GM23338 (cell line): Measurements from ENCODE around the gene ASCL5. TPM values are rescaled to one million over a fixed set of nuclear protein-coding genes. Genes with fewer than 3 reads are reported as not detected.

Experiments
- ATAC-seq: fragments of 200-7000 bp; cut with Tn5 transposase; 3 replicates; pipeline ENCODE4 v1.9.1; 2020
- DNase-seq: peaks from one replicate; pipeline ENCODE4 v3.0.0-alpha.2; 2015; ENCODE audit warnings: low spot score
- H2AFZ ChIP-seq: fragments of 200-600 bp; sonication (generic); 2 replicates; pipeline ENCODE4 v1.8.0; 2016; ENCODE audit warnings: antibody characterized with exemption, mild to moderate bottlenecking, moderate library complexity
- H3F3A ChIP-seq: fragments of 200-600 bp; sonication (generic); replicated peaks from 2 replicates; pipeline ENCODE4 v1.8.0; 2017; ENCODE audit warnings: antibody characterized with exemption, mixed run types, low read depth
- H3K27ac ChIP-seq: fragments of 200-600 bp; sonication (generic); 2 replicates; pipeline ENCODE4 v1.6.1; 2016; ENCODE audit warnings: low read depth
- H3K27me3 ChIP-seq: fragments of 200-600 bp; sonication (generic); 2 replicates; pipeline ENCODE4 v1.8.0; 2016; ENCODE audit warnings: mild to moderate bottlenecking, mixed run types, moderate library complexity; ENCODE audit not compliant: insufficient read depth
- H3K36me3 ChIP-seq: fragments of 200-600 bp; sonication (generic); 2 replicates; pipeline ENCODE4 v1.8.0; 2016; ENCODE audit warnings: mild to moderate bottlenecking; ENCODE audit not compliant: insufficient read depth
- H3K4me1 ChIP-seq: fragments of 200-600 bp; sonication (generic); 2 replicates; pipeline ENCODE4 v1.8.0; 2016; ENCODE audit warnings: mild to moderate bottlenecking, moderate library complexity; ENCODE audit not compliant: insufficient read depth
- H3K4me2 ChIP-seq: fragments of 200-600 bp; sonication (generic); 2 replicates; pipeline ENCODE4 v1.7.1; 2017; ENCODE audit warnings: mixed run types
- H3K4me3 ChIP-seq: fragments of 200-600 bp; sonication (generic); 2 replicates; pipeline ENCODE4 v1.6.1; 2016; ENCODE audit warnings: mixed run types
- H3K79me2 ChIP-seq: fragments of 200-600 bp; sonication (generic); replicated peaks from 2 replicates; pipeline ENCODE4 v1.8.0; 2017; ENCODE audit warnings: mild to moderate bottlenecking; ENCODE audit not compliant: insufficient read depth
- H3K9me2 ChIP-seq: fragments of 200-600 bp; sonication (generic); 2 replicates; pipeline ENCODE4 v1.8.0; 2017; ENCODE audit not compliant: insufficient read depth
- H4K20me1 ChIP-seq: fragments of 200-600 bp; sonication (generic); replicated peaks from 2 replicates; pipeline ENCODE4 v1.8.0; 2017; ENCODE audit warnings: mild to moderate bottlenecking; ENCODE audit not compliant: insufficient read depth
- H3K27ac Mint-ChIP-seq: 2 replicates; pipeline ENCODE4 v1.8.0; 2020; ENCODE audit warnings: inconsistent platforms, mild to moderate bottlenecking, moderate library complexity, mixed read lengths
- H3K27me3 Mint-ChIP-seq: 3 replicates; pipeline ENCODE4 v1.8.0; 2022; ENCODE audit warnings: low read depth, mild to moderate bottlenecking, moderate library complexity, mixed read lengths, inconsistent platforms; ENCODE audit not compliant: insufficient read depth, poor library complexity
- H3K36me3 Mint-ChIP-seq: 3 replicates; pipeline ENCODE4 v1.8.0; 2021; ENCODE audit warnings: low read depth, mild to moderate bottlenecking, inconsistent platforms, moderate library complexity, mixed read lengths
- H3K4me1 Mint-ChIP-seq: 3 replicates; pipeline ENCODE4 v1.8.0; 2020; ENCODE audit warnings: mild to moderate bottlenecking, inconsistent platforms, mixed read lengths
- H3K4me3 Mint-ChIP-seq: 3 replicates; pipeline ENCODE4 v1.8.0; 2021; ENCODE audit warnings: moderate library complexity, mild to moderate bottlenecking, inconsistent platforms, mixed read lengths
- H3K9me3 Mint-ChIP-seq: 3 replicates; pipeline ENCODE4 v1.8.0; 2020; ENCODE audit warnings: moderate library complexity, mild to moderate bottlenecking, inconsistent platforms, mixed read lengths
- EZH2phosphoT487 ChIP-seq: fragments of 200-600 bp; sonication (generic); IDR thresholded peaks from one replicate; pipeline ENCODE4 v1.8.1; 2018; ENCODE audit warnings: antibody characterized with exemption; ENCODE audit not compliant: unreplicated experiment
- JUNB ChIP-seq: IDR thresholded peaks from one replicate; pipeline ENCODE4 v1.6.1; 2016; ENCODE audit warnings: antibody characterized with exemption; ENCODE audit not compliant: unreplicated experiment
- POLR2AphosphoS5 ChIP-seq: IDR thresholded peaks from 2 replicates; pipeline ENCODE4 v1.6.1; 2016; ENCODE audit warnings: antibody characterized with exemption, low read depth
- polyA plus RNA-seq: library from polyadenylated mRNA; unstranded; fragments of >200 nt; fragmentation: Nextera tagmentation; extraction: Ambion mirVana; gene quantifications from 2 replicates; pipeline ENCODE4 v1.2.1, GENCODE V29; 2016
- total RNA-seq: library from RNA; depleted of rRNA; stranded (reverse); fragments of >200 nt; shearing (Covaris generic); gene quantifications from 2 replicates; pipeline ENCODE4 v1.2.3, GENCODE V29; 2014
- TF ChIP-seq, protein P1 (sequence below): fragments of 250-450 bp; sonication (Bioruptor Pico); IDR thresholded peaks from 2 replicates; pipeline ENCODE4 v1.5.0; 2020; ENCODE audit warnings: mild to moderate bottlenecking, moderate library complexity
- TF ChIP-seq, protein P2 (sequence below): IDR thresholded peaks from 2 replicates; pipeline ENCODE4 v1.6.1; 2016; ENCODE audit warnings: antibody characterized with exemption

ASCL5 gene
- total and polyA plus RNA-seq, 2 experiments from 2014 or later, result not detected

DNA sequence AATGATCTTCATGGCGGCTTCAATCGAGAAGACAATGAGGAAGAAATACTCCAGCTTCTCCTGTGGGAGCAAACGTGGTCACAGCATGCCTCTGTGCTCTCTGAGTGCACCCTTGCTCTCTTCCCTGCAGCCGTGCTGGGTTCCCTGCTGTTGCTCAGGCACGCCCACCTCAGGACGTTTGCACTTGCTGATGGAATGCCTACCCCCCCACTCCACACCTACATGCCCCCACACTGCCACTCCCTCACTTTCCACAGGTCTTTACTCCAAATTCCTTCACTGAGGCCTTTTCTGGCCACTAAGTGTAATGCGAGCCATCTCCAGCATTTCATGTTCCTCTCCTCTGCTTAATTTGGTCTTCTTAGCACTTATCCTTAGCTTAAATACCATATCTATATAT is 33.0 kb downstream of the ASCL5 start (continued):
- TF ChIP-seq, protein P1, sequence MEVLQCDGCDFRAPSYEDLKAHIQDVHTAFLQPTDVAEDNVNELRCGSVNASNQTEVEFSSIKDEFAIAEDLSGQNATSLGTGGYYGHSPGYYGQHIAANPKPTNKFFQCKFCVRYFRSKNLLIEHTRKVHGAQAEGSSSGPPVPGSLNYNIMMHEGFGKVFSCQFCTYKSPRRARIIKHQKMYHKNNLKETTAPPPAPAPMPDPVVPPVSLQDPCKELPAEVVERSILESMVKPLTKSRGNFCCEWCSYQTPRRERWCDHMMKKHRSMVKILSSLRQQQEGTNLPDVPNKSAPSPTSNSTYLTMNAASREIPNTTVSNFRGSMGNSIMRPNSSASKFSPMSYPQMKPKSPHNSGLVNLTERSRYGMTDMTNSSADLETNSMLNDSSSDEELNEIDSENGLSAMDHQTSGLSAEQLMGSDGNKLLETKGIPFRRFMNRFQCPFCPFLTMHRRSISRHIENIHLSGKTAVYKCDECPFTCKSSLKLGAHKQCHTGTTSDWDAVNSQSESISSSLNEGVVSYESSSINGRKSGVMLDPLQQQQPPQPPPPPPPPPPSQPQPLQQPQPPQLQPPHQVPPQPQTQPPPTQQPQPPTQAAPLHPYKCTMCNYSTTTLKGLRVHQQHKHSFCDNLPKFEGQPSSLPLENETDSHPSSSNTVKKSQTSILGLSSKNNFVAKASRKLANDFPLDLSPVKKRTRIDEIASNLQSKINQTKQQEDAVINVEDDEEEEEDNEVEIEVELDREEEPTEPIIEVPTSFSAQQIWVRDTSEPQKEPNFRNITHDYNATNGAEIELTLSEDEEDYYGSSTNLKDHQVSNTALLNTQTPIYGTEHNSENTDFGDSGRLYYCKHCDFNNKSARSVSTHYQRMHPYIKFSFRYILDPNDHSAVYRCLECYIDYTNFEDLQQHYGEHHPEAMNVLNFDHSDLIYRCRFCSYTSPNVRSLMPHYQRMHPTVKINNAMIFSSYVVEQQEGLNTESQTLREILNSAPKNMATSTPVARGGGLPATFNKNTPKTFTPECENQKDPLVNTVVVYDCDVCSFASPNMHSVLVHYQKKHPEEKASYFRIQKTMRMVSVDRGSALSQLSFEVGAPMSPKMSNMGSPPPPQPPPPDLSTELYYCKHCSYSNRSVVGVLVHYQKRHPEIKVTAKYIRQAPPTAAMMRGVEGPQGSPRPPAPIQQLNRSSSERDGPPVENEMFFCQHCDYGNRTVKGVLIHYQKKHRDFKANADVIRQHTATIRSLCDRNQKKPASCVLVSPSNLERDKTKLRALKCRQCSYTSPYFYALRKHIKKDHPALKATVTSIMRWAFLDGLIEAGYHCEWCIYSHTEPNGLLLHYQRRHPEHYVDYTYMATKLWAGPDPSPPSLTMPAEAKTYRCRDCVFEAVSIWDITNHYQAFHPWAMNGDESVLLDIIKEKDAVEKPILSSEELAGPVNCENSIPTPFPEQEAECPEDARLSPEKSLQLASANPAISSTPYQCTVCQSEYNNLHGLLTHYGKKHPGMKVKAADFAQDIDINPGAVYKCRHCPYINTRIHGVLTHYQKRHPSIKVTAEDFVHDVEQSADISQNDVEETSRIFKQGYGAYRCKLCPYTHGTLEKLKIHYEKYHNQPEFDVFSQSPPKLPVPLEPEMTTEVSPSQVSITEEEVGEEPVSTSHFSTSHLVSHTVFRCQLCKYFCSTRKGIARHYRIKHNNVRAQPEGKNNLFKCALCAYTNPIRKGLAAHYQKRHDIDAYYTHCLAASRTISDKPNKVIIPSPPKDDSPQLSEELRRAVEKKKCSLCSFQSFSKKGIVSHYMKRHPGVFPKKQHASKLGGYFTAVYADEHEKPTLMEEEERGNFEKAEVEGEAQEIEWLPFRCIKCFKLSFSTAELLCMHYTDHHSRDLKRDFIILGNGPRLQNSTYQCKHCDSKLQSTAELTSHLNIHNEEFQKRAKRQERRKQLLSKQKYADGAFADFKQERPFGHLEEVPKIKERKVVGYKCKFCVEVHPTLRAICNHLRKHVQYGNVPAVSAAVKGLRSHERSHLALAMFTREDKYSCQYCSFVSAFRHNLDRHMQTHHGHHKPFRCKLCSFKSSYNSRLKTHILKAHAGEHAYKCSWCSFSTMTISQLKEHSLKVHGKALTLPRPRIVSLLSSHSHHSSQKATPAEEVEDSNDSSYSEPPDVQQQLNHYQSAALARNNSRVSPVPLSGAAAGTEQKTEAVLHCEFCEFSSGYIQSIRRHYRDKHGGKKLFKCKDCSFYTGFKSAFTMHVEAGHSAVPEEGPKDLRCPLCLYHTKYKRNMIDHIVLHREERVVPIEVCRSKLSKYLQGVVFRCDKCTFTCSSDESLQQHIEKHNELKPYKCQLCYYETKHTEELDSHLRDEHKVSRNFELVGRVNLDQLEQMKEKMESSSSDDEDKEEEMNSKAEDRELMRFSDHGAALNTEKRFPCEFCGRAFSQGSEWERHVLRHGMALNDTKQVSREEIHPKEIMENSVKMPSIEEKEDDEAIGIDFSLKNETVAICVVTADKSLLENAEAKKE (CRISPR knock-in tag), result no peak

GRCh38 chr1:201093561-201093960 is 33.4 kb downstream of the ASCL5 start:
- Histone ChIP-seq H2AFZ (no peak overlapping the region), H3K27me3 (no peaks in the 10 kb centered on the region), H3K36me3 (no peaks in the 10 kb centered on the region), H3F3A (no peaks in the 10 kb centered on the region), H3K4me2 (no peak overlapping the region), H3K79me2 (no peaks in the 10 kb centered on the region), H4K20me1 (no peaks in the 10 kb centered on the region), H3K4me3 (no peak overlapping the region), H3K27ac (no peak overlapping the region), H3K4me1 (no peaks in the 10 kb centered on the region), H3K9me2 (peaks cover 2% of the 10 kb centered on the region; the same call in 1 of the 2 replicates)
- ATAC-seq (no peak), DNase-seq (no peak)
- no peak overlapping the region for H3K27ac Mint-ChIP-seq
- peaks cover 10% of the 10 kb centered on the region for H3K4me1 Mint-ChIP-seq
- H3K4me3 Mint-ChIP-seq, result no peak overlapping the region
- no peaks in the 10 kb centered on the region for H3K36me3 Mint-ChIP-seq
- peaks cover 2% of the 10 kb centered on the region for H3K27me3 Mint-ChIP-seq
- no peaks in the 10 kb centered on the region for H3K9me3 Mint-ChIP-seq
- no peak for TF ChIP-seq JUNB
- TF ChIP-seq, protein P1 (CRISPR knock-in tag), result no peak
- TF ChIP-seq, protein P2, sequence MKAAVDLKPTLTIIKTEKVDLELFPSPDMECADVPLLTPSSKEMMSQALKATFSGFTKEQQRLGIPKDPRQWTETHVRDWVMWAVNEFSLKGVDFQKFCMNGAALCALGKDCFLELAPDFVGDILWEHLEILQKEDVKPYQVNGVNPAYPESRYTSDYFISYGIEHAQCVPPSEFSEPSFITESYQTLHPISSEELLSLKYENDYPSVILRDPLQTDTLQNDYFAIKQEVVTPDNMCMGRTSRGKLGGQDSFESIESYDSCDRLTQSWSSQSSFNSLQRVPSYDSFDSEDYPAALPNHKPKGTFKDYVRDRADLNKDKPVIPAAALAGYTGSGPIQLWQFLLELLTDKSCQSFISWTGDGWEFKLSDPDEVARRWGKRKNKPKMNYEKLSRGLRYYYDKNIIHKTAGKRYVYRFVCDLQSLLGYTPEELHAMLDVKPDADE, result no peak
- TF ChIP-seq POLR2AphosphoS5, result no peak
- TF ChIP-seq EZH2phosphoT487, result no peak
